Pancreas (tissue), 10 donors: ENCODE results near the gene TRMT10B. TPM values are rescaled to one million over a fixed set of nuclear protein-coding genes. Genes with fewer than 3 reads are reported as not detected.
A peak's percentile ranks its signal among the peaks of the same experiment; 100 is the strongest.

Source experiments
- ATAC-seq, 4 donors: fragments of 200-7000 bp; cut with Tn5 transposase; one replicate each; pipeline versions ENCODE4 v1.8.0 to v1.9.1; 2020; ENCODE audit warnings: mild to moderate bottlenecking in 4 of 4, moderate library complexity in 4 of 4
- DNase-seq, 6 donors: peaks; one replicate each; pipeline ENCODE4 v3.0.0-alpha.2; 2020
- FAIRE-seq: peaks from 2 replicates; lab custom pipeline; 2012; peaks lifted over from hg19 to GRCh38; lab: Jason Lieb, UNC
- H3K27ac ChIP-seq, 4 donors: fragments of 200-600 bp; sonication (generic); 1 replicate in 3 of 4; 2 replicates in 1 of 4; pipeline versions ENCODE4 v1.5.0 to v1.8.0; 2020
- H3K27me3 ChIP-seq, 4 donors: fragments of 200-600 bp; one replicate each; pipeline ENCODE4 v1.8.0; 2021
- H3K36me3 ChIP-seq, 3 donors: fragments of 200-600 bp; sonication (generic) in 1 of 3; one replicate each; pipeline versions ENCODE4 v1.5.0 to v1.8.0; 2020 to 2021
- H3K4me1 ChIP-seq, 3 donors: fragments of 200-600 bp; one replicate each; pipeline ENCODE4 v1.8.0; 2021
- H3K4me3 ChIP-seq, 4 donors: fragments of 200-600 bp; sonication (generic) in 2 of 4; one replicate each; pipeline versions ENCODE4 v1.5.0 to v1.8.0; 2020 to 2021
- H3K9me3 ChIP-seq, 4 donors: fragments of 200-600 bp; one replicate each; pipeline ENCODE4 v1.8.0; 2021
- CTCF ChIP-seq, 4 donors: fragments of 200-600 bp; sonication (generic) in 3 of 4; IDR thresholded peaks; one replicate each; pipeline versions ENCODE4 v1.5.0 to v1.8.0; 2021; ENCODE audit warnings: antibody characterized with exemption in 4 of 4
- WGBS, 2 donors: extraction: QIAGEN DNeasy Blood & Tissue Kit; methylation state at CpG; one replicate each; pipeline ENCODE4 v1.1.7; 2013; 5-methylcytosine and 5-hydroxymethylcytosine counted together
- intact Hi-C, 3 donors: fragments of 100-400 bp; cut with DNase I; formaldehyde crosslinking; loops; one replicate each; pipeline versions ENCODE4 v1.11.1 to v1.14.2; 2022
- polyA plus RNA-seq, 2 donors: library from polyadenylated mRNA; stranded (reverse); fragments of 200-250 nt; gene quantifications; one replicate each; pipeline ENCODE4 v1.2.3, GENCODE V29; 2013
- total RNA-seq, 6 donors: library from RNA; stranded (reverse); fragmentation: NEBNext Ultra II Directional in 4 of 6; extraction: Animal tissue kit (Norgen Biotek cat#: 25700) in 4 of 6; gene quantifications; one replicate each; pipeline versions ENCODE4 v1.2.1 to v1.2.4, GENCODE V29; 2021 to 2023
- donor health status: healthy with polysubstance abuse.
- donor health status: DM: no; HTN: no; CAD: no; lungs with moderate emphysema.
- donor health status: DM: no; HTN: no; CAD: no.
- donor health status: control.
- donor health status: control.
- donor health status: Bipolar disorder and iron deficiency.
- donor health status: DM: yes; HTN: yes; CAD: no.
- donor health status: DM: no; HTN: no; CAD: no.
- donor health status: DM: no; HTN: no; CAD: no.
- donor health status: DM: yes; HTN: yes; CAD: no.

Gene TRMT10B
- total and polyA plus RNA-seq, 8 donors, result 4.0 to 8.8 (median 5.6) TPM

DNA sequence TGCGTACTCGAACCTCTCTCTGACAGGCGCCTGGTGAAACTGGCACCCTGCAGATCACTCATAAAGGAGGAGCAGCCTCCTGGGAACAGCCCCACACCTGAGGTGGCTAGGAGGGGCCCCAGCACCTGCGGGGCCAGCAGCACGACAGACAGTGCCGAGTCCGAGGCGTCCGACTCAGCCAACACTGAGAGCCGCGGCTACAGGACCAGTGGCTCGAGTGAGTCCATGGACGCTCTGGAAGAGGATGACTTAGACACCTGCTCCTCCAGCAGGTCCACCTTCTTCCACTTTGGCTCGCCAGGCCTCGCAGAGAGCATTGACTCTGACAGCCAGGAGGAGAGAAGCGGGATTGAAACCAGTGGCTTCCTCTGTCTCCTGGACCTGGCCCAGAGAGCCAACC, 13.5 kb upstream of the TRMT10B start:
- Histone ChIP-seq H3K4me3 (no peak overlapping the region), H3K36me3 (no peaks in the 10 kb centered on the region), H3K27me3 (no peaks in the 10 kb centered on the region), H3K9me3 (no peaks in the 10 kb centered on the region), H3K4me1 (no peaks in the 10 kb centered on the region), H3K27ac (no peak overlapping the region)
- 91 to 94% methylated on average over 16 of the region's 16 CpGs for WGBS, 2 donors
- no peak for TF ChIP-seq CTCF (IDR thresholded peaks at IDR 0.05)
- DNase-seq (no peak), ATAC-seq (no peak), FAIRE-seq (no peak)
- intact Hi-C loops, result no loop called here

DNA sequence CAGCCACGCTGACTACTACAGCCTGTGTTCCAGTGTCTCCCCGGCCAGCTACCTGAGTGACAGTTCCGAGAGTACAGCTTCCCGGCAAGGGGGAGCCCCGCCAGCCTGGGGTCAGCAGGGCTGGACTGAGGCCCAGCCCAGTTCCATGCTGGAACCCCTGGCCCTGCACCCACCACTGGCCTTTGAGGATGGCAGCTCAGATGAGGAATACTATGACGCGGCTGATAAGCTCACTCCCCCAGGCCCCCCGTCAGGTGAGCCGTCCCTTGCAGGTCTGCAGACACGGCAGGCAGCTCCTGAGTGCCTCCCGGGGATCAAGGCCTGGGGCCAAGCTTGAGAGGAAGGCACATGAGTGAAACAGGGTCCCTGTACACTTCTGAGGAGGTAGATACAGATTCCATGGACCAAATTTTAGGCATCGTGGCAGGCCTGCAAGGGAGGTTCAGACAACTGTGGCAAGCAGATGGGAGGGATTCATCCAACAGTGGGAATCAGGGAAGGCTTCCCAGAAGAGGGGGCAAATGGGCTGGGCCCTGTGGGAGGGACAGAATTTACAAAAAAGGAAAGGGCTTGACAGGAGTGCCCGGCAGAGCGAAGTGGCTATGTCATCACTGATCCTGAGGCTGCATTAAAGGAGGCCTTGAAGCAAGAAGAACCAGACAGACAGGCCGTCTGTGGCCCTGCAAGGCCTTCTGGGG, 12.8 kb upstream of the TRMT10B start:
- no peak for ATAC-seq
- no peak for TF ChIP-seq CTCF (IDR thresholded peaks at IDR 0.05)
- FAIRE-seq, result no peak

DNA sequence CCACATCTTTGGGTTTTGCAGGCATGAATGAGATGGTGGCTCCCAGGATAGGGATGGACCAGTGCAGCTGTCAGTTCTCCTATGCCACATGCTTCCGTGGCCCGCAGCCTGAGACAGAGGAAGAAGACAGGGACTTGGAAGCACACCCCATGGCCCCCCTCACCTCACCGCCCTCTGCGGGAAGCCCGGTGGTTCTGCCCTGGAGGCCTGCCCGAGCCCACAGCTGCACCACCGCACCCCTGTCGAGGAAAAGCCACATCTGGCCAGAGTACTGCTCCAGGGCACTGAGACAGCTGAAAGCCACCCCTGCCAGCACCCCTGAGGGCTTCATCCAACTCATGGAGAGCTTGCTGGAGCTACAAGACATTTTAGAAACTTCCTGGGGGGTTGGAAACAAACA, 7.6 kb upstream of the TRMT10B start:
- Histone ChIP-seq H3K27ac (no peak overlapping the region), H3K36me3 (no peaks in the 10 kb centered on the region), H3K9me3 (no peaks in the 10 kb centered on the region), H3K27me3 (no peaks in the 10 kb centered on the region), H3K4me3 (no peak overlapping the region), H3K4me1 (no peaks in the 10 kb centered on the region)
- FAIRE-seq (no peak), ATAC-seq (no peak), DNase-seq (no peak)
- intact Hi-C loops, result no loop called here
- WGBS, 2 donors, result 79 to 85% methylated on average over 8 of the region's 8 CpGs
- TF ChIP-seq CTCF (IDR thresholded peaks at IDR 0.05), result no peak

More for the DNA sequence above, 12.8 kb upstream of the TRMT10B start:
- Histone ChIP-seq H3K27ac (no peak overlapping the region), H3K4me1 (no peaks in the 10 kb centered on the region), H3K9me3 (no peaks in the 10 kb centered on the region), H3K27me3 (no peaks in the 10 kb centered on the region), H3K4me3 (no peak overlapping the region), H3K36me3 (no peaks in the 10 kb centered on the region)
- WGBS, 2 donors, result 76 to 81% methylated on average over 15 of the region's 15 CpGs
- intact Hi-C loops, result no loop called here
- DNase-seq, result no peak

- no peak overlapping the region for H3K27ac ChIP-seq
- intact Hi-C loops, result no loop called here
- no peak for TF ChIP-seq CTCF (IDR thresholded peaks at IDR 0.05)
- no peaks in the 10 kb centered on the region for H3K4me1 ChIP-seq
- H3K4me3 ChIP-seq, result no peak overlapping the region
- WGBS, 2 donors, result 72 to 79% methylated on average over 23 to 24 of the region's 24 CpGs
- H3K36me3 ChIP-seq, result no peaks in the 10 kb centered on the region
- no peak for DNase-seq
- ATAC-seq, result peak in 2 of 4 donors; percentile 6 to 12
- no peaks in the 10 kb centered on the region for H3K9me3 ChIP-seq
- FAIRE-seq, result no peak
- no peaks in the 10 kb centered on the region for H3K27me3 ChIP-seq
Observed at GRCh38 chr9:37746448-37747270, 6.9 kb upstream of the TRMT10B start.
